OCI-LY7 (cell line): ENCODE measurements around the gene CCT5.

Source experiments
- EZH2phosphoT487 ChIP-seq: fragments of 200-600 bp; sonication (generic); IDR thresholded peaks from 2 replicates; pipeline ENCODE4 v1.6.1; 2018; ENCODE audit warnings: low read depth, borderline replicate concordance, mild to moderate bottlenecking, mixed run types, antibody characterized with exemption, low read length, moderate library complexity, mixed read lengths
- TF ChIP-seq, protein P1 (sequence below): fragments of 200-600 bp; sonication (generic); conservative IDR thresholded peaks from 2 replicates; pipeline ENCODE4 v1.5.1; 2014; ENCODE audit warnings: mild to moderate bottlenecking, antibody characterized with exemption, low read length, moderate library complexity, mixed read lengths

DNA sequence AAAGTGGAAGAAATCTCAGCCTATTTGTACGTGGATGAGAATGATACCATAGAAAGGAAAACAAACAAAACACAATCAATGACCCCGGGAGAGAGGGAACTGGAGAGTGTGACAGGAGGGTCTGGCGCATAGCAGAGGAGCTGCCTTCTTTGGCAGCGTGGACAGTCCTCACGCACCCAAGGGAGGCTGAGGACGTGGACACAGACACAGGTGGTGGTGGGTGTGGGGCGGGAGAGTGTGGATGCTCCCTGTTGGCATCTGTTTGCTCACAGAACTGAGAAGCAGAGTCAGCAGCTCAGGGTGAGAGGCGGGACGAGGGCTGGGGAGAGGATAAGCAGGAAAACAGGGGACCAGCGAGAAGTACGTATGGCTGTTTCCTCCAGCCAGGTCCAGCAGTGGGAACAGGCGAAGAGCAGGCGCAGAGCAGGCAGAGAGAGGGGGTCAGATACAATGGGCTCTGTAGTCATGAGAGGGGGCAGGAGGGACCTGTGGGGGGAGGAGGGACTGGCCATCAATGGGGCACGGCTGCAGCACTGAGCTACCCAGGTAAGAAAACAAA is 47.6 kb downstream of the CCT5 start:
- TF ChIP-seq, protein P1, sequence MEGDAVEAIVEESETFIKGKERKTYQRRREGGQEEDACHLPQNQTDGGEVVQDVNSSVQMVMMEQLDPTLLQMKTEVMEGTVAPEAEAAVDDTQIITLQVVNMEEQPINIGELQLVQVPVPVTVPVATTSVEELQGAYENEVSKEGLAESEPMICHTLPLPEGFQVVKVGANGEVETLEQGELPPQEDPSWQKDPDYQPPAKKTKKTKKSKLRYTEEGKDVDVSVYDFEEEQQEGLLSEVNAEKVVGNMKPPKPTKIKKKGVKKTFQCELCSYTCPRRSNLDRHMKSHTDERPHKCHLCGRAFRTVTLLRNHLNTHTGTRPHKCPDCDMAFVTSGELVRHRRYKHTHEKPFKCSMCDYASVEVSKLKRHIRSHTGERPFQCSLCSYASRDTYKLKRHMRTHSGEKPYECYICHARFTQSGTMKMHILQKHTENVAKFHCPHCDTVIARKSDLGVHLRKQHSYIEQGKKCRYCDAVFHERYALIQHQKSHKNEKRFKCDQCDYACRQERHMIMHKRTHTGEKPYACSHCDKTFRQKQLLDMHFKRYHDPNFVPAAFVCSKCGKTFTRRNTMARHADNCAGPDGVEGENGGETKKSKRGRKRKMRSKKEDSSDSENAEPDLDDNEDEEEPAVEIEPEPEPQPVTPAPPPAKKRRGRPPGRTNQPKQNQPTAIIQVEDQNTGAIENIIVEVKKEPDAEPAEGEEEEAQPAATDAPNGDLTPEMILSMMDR, result no peak
- TF ChIP-seq EZH2phosphoT487, result no peak
